Activated T-helper 9 cell treated with anti-CD3 and anti-CD28 coated beads, Interleukin-2, amount 50 U/mL, for 16 hours (primary cell): ENCODE measurements around the gene LACC1.
A peak's percentile ranks its signal among the peaks of the same experiment; 100 is the strongest.

Experiments used
- DNase-seq: peaks from one replicate; pipeline ENCODE4 v3.0.0-alpha.2; 2020; ENCODE audit warnings: low read depth

The LACC1 gene

GRCh38 chr13:43879755-43880181 lies at the start of gene LACC1:
LACC1 (plus strand) TSS chr13:43879904; CDS start chr13:43880986, 1,082 bp downstream.
- DNase-seq = no peak

GRCh38 chr13:43830497-43830881 lies 49.2 kb upstream of the LACC1 start:
- no peak for DNase-seq

DNA sequence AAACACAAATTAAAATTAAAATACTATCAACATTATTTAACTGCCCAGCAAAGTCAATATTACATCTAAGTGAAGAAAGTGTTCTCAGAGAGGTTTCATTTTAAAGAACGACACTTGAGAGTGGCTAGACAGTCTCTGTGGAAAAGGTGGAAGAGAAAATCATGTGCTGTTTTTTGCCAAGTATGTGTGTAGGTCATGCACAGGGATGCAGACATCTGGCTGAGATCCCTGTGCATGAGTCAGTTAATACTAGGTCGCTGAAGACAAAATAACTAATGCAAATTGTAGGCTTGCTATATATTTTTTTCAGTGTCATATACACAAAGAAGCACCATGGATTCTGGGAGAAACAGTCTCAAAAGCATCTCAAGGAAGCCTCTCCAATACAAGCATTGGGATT lies 48.6 kb upstream of the LACC1 start:
- no peak for DNase-seq

DNA sequence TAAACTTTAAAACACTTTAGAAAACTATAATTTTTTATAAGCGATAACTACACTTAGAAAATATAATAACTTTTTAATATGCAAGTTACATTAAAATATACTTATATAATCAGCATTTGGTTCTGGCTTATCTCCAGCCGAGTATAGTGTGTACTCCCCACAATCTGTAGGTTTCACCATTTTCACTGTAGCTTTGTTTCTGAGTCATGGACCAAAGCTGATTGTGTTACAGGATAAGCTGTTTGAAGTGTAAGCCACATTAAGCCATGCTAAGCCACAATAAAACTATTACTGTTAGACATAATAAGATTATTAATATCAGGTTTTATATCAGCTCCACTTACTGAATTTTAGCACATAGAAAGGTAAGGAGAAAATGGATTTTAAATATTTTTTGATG lies 44.0 kb upstream of the LACC1 start:
- DNase-seq = no peak

- no peak for DNase-seq
These were observed 40.8 kb upstream of the LACC1 start for GRCh38 chr13:43838909-43839308.

- no peak for DNase-seq
These were observed 33.1 kb upstream of the LACC1 start for GRCh38 chr13:43846496-43847158.

DNA sequence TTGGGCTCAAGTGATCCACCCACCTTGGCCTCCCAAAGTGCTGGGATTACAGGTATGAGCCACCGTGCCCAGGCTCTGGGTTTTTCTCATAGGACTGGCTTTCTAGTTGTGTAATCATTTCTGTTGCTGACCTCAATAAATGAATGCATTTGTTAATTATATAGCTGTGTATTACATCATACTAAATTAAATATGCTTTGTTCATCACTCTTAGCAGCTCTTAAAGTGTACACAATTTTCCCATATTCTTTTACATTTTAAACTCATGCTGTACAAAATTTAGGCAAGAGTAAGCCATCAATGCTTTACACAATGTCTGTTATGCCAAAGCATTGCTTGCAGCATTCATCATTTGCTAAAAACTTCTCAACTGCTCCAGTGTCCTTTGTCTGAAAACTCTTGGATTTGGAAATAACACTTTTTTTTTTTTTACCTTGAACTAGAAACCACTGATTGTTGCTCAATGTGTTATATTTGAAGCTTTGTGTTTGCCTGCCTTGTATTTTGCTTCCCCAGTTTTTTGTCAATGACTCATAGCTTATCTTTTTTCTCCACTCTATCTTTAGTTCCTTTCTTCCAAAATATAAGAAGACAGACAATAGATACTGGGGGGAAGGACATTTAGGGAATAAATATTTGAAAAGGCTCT lies 31.6 kb upstream of the LACC1 start:
- no peak for DNase-seq

GRCh38 chr13:43850873-43851272 lies 28.8 kb upstream of the LACC1 start:
- no peak for DNase-seq

DNA sequence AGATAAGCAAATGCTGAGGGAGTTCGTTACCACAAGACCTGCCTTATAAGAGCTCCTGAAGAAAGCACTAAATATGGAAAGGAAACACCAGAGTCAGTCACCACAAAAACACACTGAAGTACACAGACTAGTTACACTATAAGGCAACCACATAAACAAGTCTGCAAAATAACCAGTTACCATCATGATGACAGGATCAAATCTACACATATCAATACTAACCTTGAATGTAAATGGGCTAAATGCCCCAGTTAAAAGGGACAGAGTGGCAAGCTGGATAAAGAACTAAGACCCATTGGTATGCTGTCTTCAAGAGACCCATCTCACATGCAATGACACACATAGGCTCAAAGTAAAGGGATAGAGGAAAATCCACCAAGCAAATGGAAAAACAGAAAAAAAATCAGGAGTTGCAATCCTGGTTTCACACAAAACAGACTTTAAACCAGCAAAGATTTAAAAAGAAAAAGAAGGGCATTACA lies 26.7 kb upstream of the LACC1 start:
- no peak for DNase-seq

DNA sequence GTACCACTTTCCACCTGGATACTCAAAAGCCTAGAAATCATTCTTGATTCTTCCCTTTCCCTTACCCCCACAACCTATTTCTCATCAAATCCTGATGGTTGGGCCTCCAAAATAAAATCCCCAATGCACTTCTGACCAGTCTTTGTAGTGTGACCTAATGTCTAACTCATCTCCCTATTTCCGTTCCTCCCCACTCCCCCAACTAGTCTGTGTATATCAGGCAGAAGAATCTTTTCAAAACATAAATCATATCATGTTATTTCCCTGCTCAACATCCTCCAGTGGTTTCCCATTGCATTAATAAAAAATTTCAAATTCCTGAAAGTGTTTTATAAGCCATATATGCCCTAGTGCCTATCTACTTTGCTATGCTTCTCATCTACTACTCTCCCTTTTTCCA lies 17.8 kb upstream of the LACC1 start:
- DNase-seq = no peak

DNA sequence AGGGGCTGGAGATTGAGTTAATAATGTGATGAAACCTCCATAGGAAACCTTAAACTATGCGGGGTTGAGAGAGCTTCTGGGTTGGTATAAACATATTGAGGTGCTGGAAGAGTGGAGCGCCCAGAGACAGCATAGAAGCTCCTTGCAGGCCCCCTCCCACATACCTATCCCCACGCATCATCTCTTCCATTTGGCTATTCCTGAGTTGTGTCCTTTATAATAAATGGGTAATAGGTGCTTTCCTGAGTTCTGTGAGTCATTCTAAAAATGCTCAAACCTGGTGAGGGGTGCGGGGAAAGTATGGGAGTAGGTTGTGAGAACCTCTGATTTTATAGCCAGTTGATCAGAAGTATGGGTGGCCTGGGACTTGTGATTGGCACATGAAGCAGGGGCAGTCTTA lies 14.8 kb upstream of the LACC1 start:
- no peak for DNase-seq

DNA sequence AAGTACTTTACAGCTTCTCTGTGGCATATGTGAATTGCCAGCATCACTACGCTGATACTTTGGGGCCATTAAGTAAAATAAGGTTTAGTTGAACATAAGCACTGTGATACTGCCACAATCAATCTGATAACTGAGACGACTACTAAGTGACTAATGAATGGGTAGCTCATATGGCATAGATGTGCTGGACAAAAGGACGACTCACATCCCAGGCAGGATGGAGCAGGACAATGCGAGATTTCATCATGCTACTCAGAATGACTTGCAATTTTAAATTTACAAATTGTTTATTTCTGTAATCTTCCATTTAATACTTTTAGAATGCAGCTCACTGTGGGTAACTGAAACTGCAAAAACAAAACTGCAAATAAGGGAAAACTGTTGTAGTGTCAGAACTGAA lies 13.8 kb upstream of the LACC1 start:
- DNase-seq = no peak

DNA sequence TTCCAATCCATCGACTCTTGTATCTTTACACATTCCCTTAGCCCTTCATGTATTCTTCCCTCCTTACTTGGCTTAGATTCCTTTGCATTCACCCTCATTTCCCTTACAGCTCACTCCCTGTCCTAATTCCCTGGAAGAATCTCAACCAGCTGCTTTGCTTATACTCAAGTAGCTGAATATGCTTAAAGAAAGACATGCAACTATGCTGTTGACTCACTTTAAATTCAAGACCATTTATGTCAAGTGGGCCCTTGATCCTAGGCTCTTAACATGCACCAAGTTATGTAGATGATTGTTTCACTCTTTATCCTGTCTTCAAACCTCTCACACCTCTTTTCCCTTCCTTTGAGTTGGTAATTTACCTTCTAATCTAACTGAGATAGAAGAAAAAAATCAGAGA lies 7.5 kb upstream of the LACC1 start:
- DNase-seq = no peak

DNA sequence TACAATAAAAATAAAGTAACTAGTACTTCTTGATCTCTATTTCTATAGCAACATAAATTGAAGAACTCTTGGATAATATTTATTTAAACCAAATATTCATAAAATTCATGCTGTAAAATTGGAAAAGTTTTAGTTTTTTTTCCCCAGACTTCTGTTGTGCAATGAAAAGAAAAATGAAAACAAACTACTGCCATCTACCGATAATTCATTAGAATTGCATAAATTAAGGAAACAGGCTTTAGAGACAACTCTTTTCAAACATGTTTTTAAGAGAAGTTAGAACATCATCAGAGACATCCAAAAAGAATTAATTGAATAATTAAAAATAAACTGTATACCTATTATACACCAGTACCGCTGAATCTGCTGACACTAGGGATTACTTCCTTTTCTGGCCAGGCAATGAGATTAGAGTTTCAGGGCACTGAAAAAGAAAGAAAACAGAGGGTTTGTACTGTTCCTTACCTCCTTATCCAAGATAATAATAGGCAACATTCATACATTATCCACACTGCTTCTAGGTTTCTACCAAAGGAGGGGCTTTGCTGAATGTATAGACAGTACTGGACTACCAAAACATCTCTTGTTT lies 5.1 kb upstream of the LACC1 start:
- DNase-seq = no peak

- no peak for DNase-seq
These were observed 3.3 kb upstream of the LACC1 start for GRCh38 chr13:43876366-43876765.

DNA sequence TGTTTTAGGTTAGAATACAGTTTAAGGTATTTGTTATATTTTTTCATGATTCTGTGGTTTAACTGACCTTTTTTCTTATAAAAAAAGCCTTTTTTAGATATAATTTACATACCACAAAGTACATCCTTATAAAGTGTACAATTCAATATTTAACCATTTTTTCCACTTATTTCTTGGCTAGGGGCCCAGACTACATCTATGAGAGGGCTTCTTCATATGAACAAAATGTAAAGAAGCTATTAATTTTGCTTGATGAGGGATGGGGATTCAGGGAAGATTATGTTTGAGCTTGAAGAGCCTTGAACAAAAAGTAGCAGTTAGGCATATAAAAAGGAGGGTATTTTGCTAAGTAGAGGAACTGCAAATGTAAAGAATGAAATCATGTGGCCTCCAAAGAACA lies 2.4 kb upstream of the LACC1 start:
- no peak for DNase-seq

GRCh38 chr13:43877766-43878165 lies 1.9 kb upstream of the LACC1 start:
- no peak for DNase-seq

- DNase-seq = peak; percentile 72
These were observed 581 bp upstream of the LACC1 start, which contains the start of gene CCDC122 for GRCh38 chr13:43878892-43879754. CCDC122 (minus strand) TSS chr13:43879740; CDS start chr13:43869376, 10,364 bp downstream.

DNA sequence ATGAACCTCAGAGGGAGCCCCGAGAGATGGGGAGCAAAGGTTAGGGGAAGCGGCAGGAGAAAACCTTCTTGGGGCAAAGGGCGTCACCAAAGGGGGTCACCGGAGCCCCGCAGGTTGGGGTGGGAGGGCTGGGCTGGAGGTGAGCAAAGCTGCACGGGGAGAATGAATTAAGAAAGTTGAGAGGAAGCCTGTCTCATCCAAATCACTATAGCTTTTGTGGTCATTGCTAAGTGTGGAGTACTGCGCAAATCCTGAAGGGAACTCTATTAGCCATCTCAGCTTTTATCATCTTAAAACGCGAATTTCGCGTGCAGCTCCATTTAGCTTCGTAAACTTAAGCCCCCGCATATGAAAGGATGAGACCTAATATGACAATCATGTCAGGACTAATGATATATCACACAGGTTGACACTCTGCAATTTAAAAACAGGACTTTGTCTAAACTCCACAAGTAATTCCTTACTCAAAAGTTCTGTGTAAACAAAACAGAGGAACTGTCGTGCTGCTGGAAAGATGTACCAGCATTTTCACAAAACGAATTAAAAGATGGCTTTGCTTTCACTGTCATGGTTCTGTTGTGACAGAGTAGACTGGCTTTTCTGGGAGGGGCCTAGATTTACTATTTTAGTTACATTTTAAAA lies 631 bp downstream of the LACC1 start:
- DNase-seq = no peak

DNA sequence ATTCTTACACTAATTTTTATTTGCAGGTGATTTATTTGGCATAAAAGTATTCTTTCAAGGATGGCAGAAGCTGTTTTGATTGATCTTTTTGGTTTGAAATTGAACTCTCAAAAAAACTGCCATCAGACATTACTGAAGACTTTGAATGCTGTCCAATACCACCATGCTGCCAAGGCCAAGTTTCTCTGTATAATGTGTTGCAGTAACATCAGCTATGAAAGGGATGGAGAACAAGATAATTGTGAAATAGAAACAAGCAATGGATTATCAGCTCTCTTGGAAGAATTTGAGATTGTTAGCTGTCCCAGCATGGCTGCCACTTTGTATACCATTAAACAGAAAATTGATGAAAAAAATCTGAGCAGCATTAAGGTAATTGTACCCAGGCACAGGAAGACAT lies 1.2 kb downstream of the LACC1 start:
- DNase-seq = no peak

DNA sequence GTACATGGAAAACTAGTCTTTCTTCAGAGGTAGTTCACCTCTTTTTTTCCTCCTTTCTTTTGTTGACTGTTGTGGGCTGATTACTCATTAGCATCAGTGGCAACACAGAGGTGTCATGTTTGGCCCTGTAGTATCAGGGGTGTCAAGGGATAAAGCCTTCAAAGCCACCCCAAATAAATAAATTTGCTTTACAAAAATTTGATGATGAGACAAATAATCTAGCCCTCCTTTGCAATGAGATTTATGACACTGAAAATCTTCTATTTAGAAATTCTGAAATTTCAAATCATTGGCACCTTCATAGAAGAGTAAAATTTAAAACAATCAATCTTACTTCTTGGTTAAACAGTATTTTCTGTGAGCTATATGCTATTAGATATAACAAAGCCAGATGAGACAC lies 1.9 kb downstream of the LACC1 start:
- no peak for DNase-seq

GRCh38 chr13:43883631-43884030 lies 3.9 kb downstream of the LACC1 start:
- DNase-seq = no peak
